CD4-positive, alpha-beta T cell (primary cell): ENCODE data around the gene SLC49A4. TPM values are rescaled to one million over a fixed set of nuclear protein-coding genes. Genes with fewer than 3 reads are reported as not detected.

Experiments used
- ATAC-seq: fragments of 200-7000 bp; cut with Tn5 transposase; one replicate; pipeline ENCODE4 v1.10.0; 2022; ENCODE audit warnings: mild to moderate bottlenecking; ENCODE audit not compliant: poor library complexity
- CTCF ChIA-PET: fragments of 350-600 bp; sonication (Branson Sonifier 250); formaldehyde crosslinking; loops from one replicate; lab custom pipeline; 2021; ENCODE audit warnings: antibody characterized with exemption, inconsistent platforms; lab: Charles Lee
- POLR2A ChIA-PET: fragments of 350-600 bp; sonication (Branson Sonifier 250); formaldehyde crosslinking; loops from one replicate; lab custom pipeline; 2021; ENCODE audit warnings: antibody characterized with exemption, inconsistent platforms; lab: Charles Lee
- DNase-seq, 14 experiments: peaks; one replicate each; pipeline ENCODE4 v3.0.0-alpha.2; 2013 to 2020; ENCODE audit warnings: mixed read lengths in 2 of 14
- H3K27ac ChIP-seq, 2 donors: one replicate each; pipeline versions ENCODE4 v1.5.1 to v1.7.0; 2013; ENCODE audit warnings: low read length in 2 of 2, low read depth in 1 of 2, mild to moderate bottlenecking in 1 of 2
- H3K27me3 ChIP-seq, 2 experiments: 1 replicate in 1 of 2; 2 replicates in 1 of 2; pipeline versions ENCODE4 v1.6.1 to v1.7.0; 2013; ENCODE audit warnings: low read length in 2 of 2, control low read depth in 1 of 2, mild to moderate bottlenecking in 1 of 2, moderate library complexity in 1 of 2; ENCODE audit not compliant: insufficient read depth in 2 of 2, control insufficient read depth in 1 of 2
- H3K36me3 ChIP-seq: one replicate; pipeline ENCODE4 v1.6.1; 2013; ENCODE audit warnings: low read length, control low read depth; ENCODE audit not compliant: insufficient read depth
- H3K4me1 ChIP-seq: one replicate; pipeline ENCODE4 v1.6.1; 2013; ENCODE audit warnings: low read length, control low read depth; ENCODE audit not compliant: insufficient read depth
- H3K4me3 ChIP-seq: one replicate; pipeline ENCODE4 v1.5.1; 2013; ENCODE audit warnings: mild to moderate bottlenecking, low read length, moderate library complexity
- H3K9me3 ChIP-seq, 2 experiments: 1 replicate in 1 of 2; 2 replicates in 1 of 2; pipeline versions ENCODE4 v1.6.1 to v1.7.0; 2013; ENCODE audit warnings: low read length in 2 of 2, mild to moderate bottlenecking in 2 of 2, control low read depth in 1 of 2, moderate library complexity in 1 of 2; ENCODE audit not compliant: control insufficient read depth in 1 of 2, insufficient read depth in 1 of 2
- H3K27ac Mint-ChIP-seq: one replicate; pipeline ENCODE4 v1.8.0; 2020; ENCODE audit warnings: mixed read lengths
- H3K27me3 Mint-ChIP-seq: one replicate; pipeline ENCODE4 v1.8.0; 2021; ENCODE audit warnings: mixed read lengths
- H3K36me3 Mint-ChIP-seq: one replicate; pipeline ENCODE4 v1.8.0; 2021; ENCODE audit warnings: low read depth, mixed read lengths
- H3K4me1 Mint-ChIP-seq: one replicate; pipeline ENCODE4 v1.8.0; 2021; ENCODE audit warnings: low read depth, mixed read lengths
- H3K4me3 Mint-ChIP-seq: one replicate; pipeline ENCODE4 v1.8.0; 2020; ENCODE audit warnings: mild to moderate bottlenecking, mixed read lengths
- H3K9me3 Mint-ChIP-seq: one replicate; pipeline ENCODE4 v1.8.0; 2020; ENCODE audit warnings: mixed read lengths
- intact Hi-C, 2 experiments: fragments of 100-400 bp; cut with DNase I in 1 of 2; cut with micrococcal nuclease in 1 of 2; formaldehyde crosslinking; loops; one replicate each; pipeline versions ENCODE4 v1.15.1 to v1.9.0; 2023 to 2025; cut with DNase I, micrococcal nuclease
- total RNA-seq, 174 experiments: library from RNA in 2 of 174; stranded (reverse) in 2 of 174; gene quantifications; one replicate each; pipeline ENCODE4 v1.2.3 and lab custom pipeline; 2021 to 2026
- TF ChIP-seq, protein P1 (sequence below): fragments of 200-600 bp; IDR thresholded peaks from one replicate; pipeline ENCODE4 v1.8.0; 2022; ENCODE audit warnings: antibody characterized with exemption, mild to moderate bottlenecking

Gene SLC49A4
- total RNA-seq, 2 experiments from 2014 or later: 4.7 to 5.1 TPM

DNA sequence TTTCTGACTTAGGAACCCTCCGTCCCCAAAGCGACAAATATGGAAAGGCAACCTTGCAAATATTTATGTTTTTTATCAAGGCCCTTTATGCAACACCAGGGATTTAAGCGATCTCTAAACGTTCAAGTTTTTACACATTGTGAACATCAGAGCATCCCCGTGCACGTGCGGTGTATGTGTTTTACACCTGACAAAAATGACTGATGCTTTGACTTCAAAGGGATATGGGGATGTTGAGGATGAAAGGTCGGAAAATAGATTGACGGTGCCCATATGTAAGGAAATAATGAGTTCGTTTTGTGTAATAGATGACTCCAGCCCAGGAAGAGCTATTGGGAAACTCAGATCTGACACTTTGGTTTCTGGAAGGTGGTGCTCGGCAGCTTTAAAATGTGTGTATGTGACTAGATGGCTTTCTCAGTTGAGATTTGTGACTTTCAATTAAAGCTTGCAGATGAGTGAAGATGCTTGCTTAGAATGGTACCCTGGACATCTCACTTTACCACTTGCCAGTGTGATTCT, 866 bp downstream of the SLC49A4 start:
- Histone ChIP-seq H3K4me1 (peaks cover 37% of the 10 kb centered on the region), H3K27me3 (no peaks in the 10 kb centered on the region), H3K4me3 (peak overlapping the region; percentile 68), H3K9me3 (no peaks in the 10 kb centered on the region), H3K27ac (peak overlapping the region in 1 of 2 donors; percentile 75), H3K36me3 (no peaks in the 10 kb centered on the region)
- ChIA-PET CTCF (interaction anchor here (1.5 kb wide), 1 partner anchor 24 kb away, joined by 3 read pairs; no protein-coding TSS in a partner anchor), POLR2A (interaction anchor here (0.7 kb wide), 1 partner anchor 411 kb away, joined by 3 read pairs; the partner anchor contains the start of gene FAM162A)
- DNase-seq (peak in 3 of 14 experiments; percentile 5 to 36 (median 35)), ATAC-seq (no peak)
- H3K4me1 Mint-ChIP-seq: peaks cover 32% of the 10 kb centered on the region
- peak overlapping the region; percentile 79 for H3K4me3 Mint-ChIP-seq
- no peaks in the 10 kb centered on the region for H3K9me3 Mint-ChIP-seq
- H3K27ac Mint-ChIP-seq: peak overlapping the region; percentile 64
- peaks cover 17% of the 10 kb centered on the region for H3K36me3 Mint-ChIP-seq
- TF ChIP-seq, protein P1, sequence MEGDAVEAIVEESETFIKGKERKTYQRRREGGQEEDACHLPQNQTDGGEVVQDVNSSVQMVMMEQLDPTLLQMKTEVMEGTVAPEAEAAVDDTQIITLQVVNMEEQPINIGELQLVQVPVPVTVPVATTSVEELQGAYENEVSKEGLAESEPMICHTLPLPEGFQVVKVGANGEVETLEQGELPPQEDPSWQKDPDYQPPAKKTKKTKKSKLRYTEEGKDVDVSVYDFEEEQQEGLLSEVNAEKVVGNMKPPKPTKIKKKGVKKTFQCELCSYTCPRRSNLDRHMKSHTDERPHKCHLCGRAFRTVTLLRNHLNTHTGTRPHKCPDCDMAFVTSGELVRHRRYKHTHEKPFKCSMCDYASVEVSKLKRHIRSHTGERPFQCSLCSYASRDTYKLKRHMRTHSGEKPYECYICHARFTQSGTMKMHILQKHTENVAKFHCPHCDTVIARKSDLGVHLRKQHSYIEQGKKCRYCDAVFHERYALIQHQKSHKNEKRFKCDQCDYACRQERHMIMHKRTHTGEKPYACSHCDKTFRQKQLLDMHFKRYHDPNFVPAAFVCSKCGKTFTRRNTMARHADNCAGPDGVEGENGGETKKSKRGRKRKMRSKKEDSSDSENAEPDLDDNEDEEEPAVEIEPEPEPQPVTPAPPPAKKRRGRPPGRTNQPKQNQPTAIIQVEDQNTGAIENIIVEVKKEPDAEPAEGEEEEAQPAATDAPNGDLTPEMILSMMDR: no peak
- H3K27me3 Mint-ChIP-seq: no peaks in the 10 kb centered on the region
- intact Hi-C loops: loop anchor here in 1 of 2 experiments (5.0 to 10.0 kb wide), 4 partner anchors 407 to 1251 kb away; partner anchors contain the start of genes FAM162A, MIX23, POLQ and SEC22A

DNA sequence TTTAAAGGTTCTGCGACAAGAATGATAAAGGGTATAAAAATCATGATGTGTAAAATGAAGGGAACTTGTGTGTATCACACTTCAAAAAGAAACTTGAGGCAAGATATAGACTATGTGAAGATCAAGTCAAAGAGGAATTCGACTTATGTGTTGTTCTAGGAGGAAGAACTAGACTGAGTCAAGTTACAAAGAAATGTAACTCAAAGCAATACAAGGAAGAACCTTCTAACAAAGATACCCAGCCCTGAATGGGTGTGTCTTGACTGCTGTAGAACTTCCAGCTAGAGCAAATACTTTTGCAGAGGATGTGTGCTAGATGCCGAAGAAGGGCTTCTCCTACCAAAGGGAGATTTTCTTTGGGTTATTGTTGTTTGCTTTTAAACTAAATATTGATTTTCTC, 2.4 kb downstream of the SLC49A4 start:
- Histone ChIP-seq H3K4me1 (peaks cover 37% of the 10 kb centered on the region), H3K27me3 (no peaks in the 10 kb centered on the region), H3K27ac (no peak overlapping the region), H3K36me3 (no peaks in the 10 kb centered on the region), H3K4me3 (no peak overlapping the region), H3K9me3 (no peaks in the 10 kb centered on the region)
- Mint-ChIP-seq H3K27me3 (no peaks in the 10 kb centered on the region), H3K27ac (peak overlapping the region; percentile 46), H3K4me1 (peaks cover 32% of the 10 kb centered on the region), H3K36me3 (peaks cover 17% of the 10 kb centered on the region), H3K4me3 (peak overlapping the region; percentile 79), H3K9me3 (no peaks in the 10 kb centered on the region)
- peak in 1 of 14 experiments; percentile 9 for DNase-seq
- no peak for ATAC-seq
- CTCF ChIA-PET: interaction anchor here (1.5 kb wide), 1 partner anchor 23 kb away, joined by 3 read pairs; no protein-coding TSS in a partner anchor
- POLR2A ChIA-PET: interaction anchor here (1.1 kb wide), 1 partner anchor 13 kb away, joined by 3 read pairs; no protein-coding TSS in a partner anchor
- TF ChIP-seq, protein P1: no peak
- intact Hi-C loops: loop anchor here in 1 of 2 experiments (5.0 to 10.0 kb wide), 4 partner anchors 405 to 1252 kb away; partner anchors contain the start of genes FAM162A, MIX23, POLQ and SEC22A

DNA sequence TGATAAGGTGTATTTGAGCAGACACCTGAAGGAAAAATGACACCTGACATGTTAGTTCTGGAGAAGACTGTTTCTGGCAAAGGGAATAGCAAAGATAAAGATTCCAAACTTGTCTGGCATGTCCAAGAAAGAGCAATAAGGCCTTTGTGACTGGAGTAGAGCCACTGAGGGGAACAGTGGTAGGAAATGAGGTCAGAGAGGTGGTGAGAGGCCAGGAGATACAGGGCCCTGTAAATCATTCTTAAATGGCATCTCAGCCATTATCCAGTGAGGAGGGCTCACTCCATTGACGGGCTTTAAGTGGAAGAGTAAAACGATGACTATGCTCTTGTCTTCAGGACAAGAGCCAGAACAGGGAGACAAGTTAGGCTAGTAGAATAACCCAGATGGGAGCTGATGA, 4.5 kb downstream of the SLC49A4 start:
- H3K9me3 Mint-ChIP-seq: no peaks in the 10 kb centered on the region
- peaks cover 9% of the 10 kb centered on the region for H3K36me3 Mint-ChIP-seq
- no peak overlapping the region for H3K27ac Mint-ChIP-seq
- peaks cover 33% of the 10 kb centered on the region for H3K4me1 Mint-ChIP-seq
- ATAC-seq (no peak), DNase-seq (no peak)
- no peaks in the 10 kb centered on the region for H3K27me3 ChIP-seq
- POLR2A ChIA-PET: no interaction called here
- intact Hi-C loops: loop anchor here in 1 of 2 experiments (5.0 to 10.0 kb wide), 4 partner anchors 403 to 1255 kb away; partner anchors contain the start of genes FAM162A, MIX23, POLQ and SEC22A
- H3K4me1 ChIP-seq: peaks cover 20% of the 10 kb centered on the region
- H3K36me3 ChIP-seq: no peaks in the 10 kb centered on the region
- no peak overlapping the region for H3K27ac ChIP-seq
- CTCF ChIA-PET: no interaction called here
- H3K4me3 Mint-ChIP-seq: no peak overlapping the region
- no peak overlapping the region for H3K4me3 ChIP-seq
- TF ChIP-seq, protein P1: no peak
- no peaks in the 10 kb centered on the region for H3K9me3 ChIP-seq
- no peaks in the 10 kb centered on the region for H3K27me3 Mint-ChIP-seq
